ENCODE results near the gene LRRC4B. TPM values are rescaled to one million over a fixed set of nuclear protein-coding genes. Genes with fewer than 3 reads are reported as not detected.

Gene LRRC4B
- total RNA-seq, 1 donor from 2014 or later, result 4.6 TPM

- intact Hi-C loops (cut with DNase I), result no loop called here
- Histone ChIP-seq H3K4me3 (no peak overlapping the region), H3K27me3 (peaks cover 11% of the 10 kb centered on the region), H3K9me3 (no peaks in the 10 kb centered on the region), H3K27ac (no peak overlapping the region), H3K36me3 (no peaks in the 10 kb centered on the region), H3K4me1 (no peaks in the 10 kb centered on the region)
- no peak for ATAC-seq
- TF ChIP-seq, protein P1, sequence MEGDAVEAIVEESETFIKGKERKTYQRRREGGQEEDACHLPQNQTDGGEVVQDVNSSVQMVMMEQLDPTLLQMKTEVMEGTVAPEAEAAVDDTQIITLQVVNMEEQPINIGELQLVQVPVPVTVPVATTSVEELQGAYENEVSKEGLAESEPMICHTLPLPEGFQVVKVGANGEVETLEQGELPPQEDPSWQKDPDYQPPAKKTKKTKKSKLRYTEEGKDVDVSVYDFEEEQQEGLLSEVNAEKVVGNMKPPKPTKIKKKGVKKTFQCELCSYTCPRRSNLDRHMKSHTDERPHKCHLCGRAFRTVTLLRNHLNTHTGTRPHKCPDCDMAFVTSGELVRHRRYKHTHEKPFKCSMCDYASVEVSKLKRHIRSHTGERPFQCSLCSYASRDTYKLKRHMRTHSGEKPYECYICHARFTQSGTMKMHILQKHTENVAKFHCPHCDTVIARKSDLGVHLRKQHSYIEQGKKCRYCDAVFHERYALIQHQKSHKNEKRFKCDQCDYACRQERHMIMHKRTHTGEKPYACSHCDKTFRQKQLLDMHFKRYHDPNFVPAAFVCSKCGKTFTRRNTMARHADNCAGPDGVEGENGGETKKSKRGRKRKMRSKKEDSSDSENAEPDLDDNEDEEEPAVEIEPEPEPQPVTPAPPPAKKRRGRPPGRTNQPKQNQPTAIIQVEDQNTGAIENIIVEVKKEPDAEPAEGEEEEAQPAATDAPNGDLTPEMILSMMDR (IDR thresholded peaks at IDR 0.05), result no peak
- no peak for DNase-seq
These were observed 30.9 kb downstream of the LRRC4B start for GRCh38 chr19:50537306-50537685.

DNA sequence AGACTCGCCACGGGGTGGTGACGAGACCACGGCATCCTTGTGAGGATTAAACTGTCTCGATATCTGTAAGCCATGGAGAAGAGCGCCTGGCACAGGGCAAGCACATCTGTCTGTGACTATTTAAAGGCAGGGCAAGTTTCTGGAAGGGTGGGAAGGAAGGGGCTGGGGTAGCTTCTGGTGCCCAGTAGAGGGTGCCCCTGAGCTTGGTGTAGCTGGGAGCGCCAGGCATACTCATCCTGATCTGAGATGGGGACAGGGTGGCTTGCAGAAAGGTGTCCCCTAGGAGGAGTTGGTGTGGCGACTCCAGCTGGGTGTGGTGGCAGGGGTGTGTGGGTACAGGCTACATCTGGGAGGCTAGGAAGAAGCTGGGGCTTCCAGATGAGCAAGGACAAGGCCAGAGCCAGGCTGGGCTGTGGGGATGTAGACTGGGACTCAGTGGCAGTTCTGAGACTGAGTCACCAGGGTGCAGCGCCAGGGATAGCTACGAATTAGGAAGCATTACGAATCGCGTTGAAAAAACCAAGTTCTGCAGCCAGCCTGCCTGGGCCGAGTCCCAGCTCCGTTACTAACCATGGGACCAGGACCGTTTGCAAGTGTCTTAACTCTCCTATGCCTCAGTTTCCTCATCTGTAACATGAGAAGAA, 31.5 kb downstream of the LRRC4B start:
- H3K4me3 ChIP-seq, result no peak overlapping the region
- TF ChIP-seq, protein P1 (IDR thresholded peaks at IDR 0.05), result no peak
- ATAC-seq, result no peak
- H3K27me3 ChIP-seq, result peaks cover 12% of the 10 kb centered on the region
- H3K27ac ChIP-seq, result no peak overlapping the region
- no peaks in the 10 kb centered on the region for H3K36me3 ChIP-seq
- DNase-seq, result no peak
- H3K9me3 ChIP-seq, result no peaks in the 10 kb centered on the region
- H3K4me1 ChIP-seq, result no peaks in the 10 kb centered on the region
- intact Hi-C loops (cut with DNase I), result no loop called here

GRCh38 chr19:50535672-50536187, 32.5 kb downstream of the LRRC4B start:
- Histone ChIP-seq H3K27ac (no peak overlapping the region), H3K4me3 (no peak overlapping the region), H3K27me3 (peaks cover 20% of the 10 kb centered on the region), H3K9me3 (no peaks in the 10 kb centered on the region), H3K36me3 (no peaks in the 10 kb centered on the region), H3K4me1 (no peaks in the 10 kb centered on the region)
- DNase-seq (no peak), ATAC-seq (no peak)
- intact Hi-C loops (cut with DNase I), result no loop called here
- TF ChIP-seq, protein P1 (IDR thresholded peaks at IDR 0.05), result no peak

DNA sequence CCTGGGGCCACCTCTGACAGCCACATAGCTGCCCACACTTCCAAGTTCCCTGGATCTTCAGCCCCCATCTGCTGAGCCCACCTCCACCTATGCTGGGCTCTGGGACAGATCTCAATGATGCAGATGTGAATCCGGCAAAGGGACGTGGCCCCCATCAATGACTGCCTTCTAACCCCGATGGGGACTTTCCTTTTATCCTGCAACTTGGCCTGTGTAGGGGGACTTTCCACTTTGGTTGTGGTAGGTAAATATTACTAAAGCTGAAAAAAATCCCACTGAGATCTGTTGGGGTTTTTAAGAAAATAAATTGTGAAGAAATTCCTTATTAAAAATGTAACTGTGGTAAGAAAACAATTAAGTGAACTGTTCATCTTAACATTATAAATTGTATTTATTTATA, 33.8 kb downstream of the LRRC4B start:
- ATAC-seq, result no peak

GRCh38 chr19:50532952-50533351, 35.3 kb downstream of the LRRC4B start:
- H3K27me3 ChIP-seq, result peaks cover 18% of the 10 kb centered on the region

More for the DNA sequence above, 33.8 kb downstream of the LRRC4B start:
- DNase-seq, result no peak
- H3K4me1 ChIP-seq, result no peaks in the 10 kb centered on the region
- H3K27ac ChIP-seq, result no peak overlapping the region
- TF ChIP-seq, protein P1 (IDR thresholded peaks at IDR 0.05), result no peak
- H3K27me3 ChIP-seq, result peaks cover 23% of the 10 kb centered on the region
- H3K36me3 ChIP-seq, result no peaks in the 10 kb centered on the region
- no peak overlapping the region for H3K4me3 ChIP-seq
- H3K9me3 ChIP-seq, result no peaks in the 10 kb centered on the region
- intact Hi-C loops (cut with DNase I), result no loop called here

More at GRCh38 chr19:50532952-50533351, 35.3 kb downstream of the LRRC4B start:
- no peak for ATAC-seq
- DNase-seq, result no peak
- H3K27ac ChIP-seq, result no peak overlapping the region
- TF ChIP-seq, protein P1 (IDR thresholded peaks at IDR 0.05), result no peak
- no peak overlapping the region for H3K4me3 ChIP-seq
- intact Hi-C loops (cut with DNase I), result no loop called here
- H3K4me1 ChIP-seq, result no peaks in the 10 kb centered on the region
- H3K9me3 ChIP-seq, result no peaks in the 10 kb centered on the region
- H3K36me3 ChIP-seq, result no peaks in the 10 kb centered on the region
